SU-DHL-6 (cell line): ENCODE measurements around the gene ADGRB3.

Experiments
- H2AFZ ChIP-seq: fragments of 200-600 bp; sonication (generic); 2 replicates; pipeline ENCODE4 v1.6.1; 2014; ENCODE audit warnings: low read depth, mild to moderate bottlenecking, moderate library complexity, mixed read lengths, antibody characterized with exemption, low read length; ENCODE audit not compliant: severe bottlenecking
- H3F3A ChIP-seq: fragments of 200-600 bp; shearing (Covaris generic); 2 replicates; pipeline ENCODE4 v1.6.0; 2016; ENCODE audit warnings: antibody characterized with exemption, mild to moderate bottlenecking; ENCODE audit not compliant: insufficient read depth
- H3K27ac ChIP-seq: fragments of 200-600 bp; sonication (generic); 2 replicates; pipeline ENCODE4 v1.5.1; 2016; ENCODE audit warnings: low read depth, mild to moderate bottlenecking, low read length, moderate library complexity, mixed read lengths
- H3K27me3 ChIP-seq: fragments of 200-600 bp; sonication (generic), shearing (Covaris generic); 2 replicates; pipeline ENCODE4 v1.6.0; 2014; ENCODE audit warnings: mild to moderate bottlenecking, low read length
- H3K36me3 ChIP-seq: fragments of 200-600 bp; sonication (generic); 2 replicates; pipeline ENCODE4 v1.6.1; 2014; ENCODE audit warnings: mild to moderate bottlenecking, low read length, mixed read lengths
- H3K4me2 ChIP-seq: fragments of 300-600, 200-600 bp; shearing (Covaris generic), sonication (generic); 2 replicates; pipeline ENCODE4 v1.6.0; 2014; ENCODE audit warnings: low read length, low read depth, mild to moderate bottlenecking; ENCODE audit not compliant: poor library complexity, severe bottlenecking
- H3K4me3 ChIP-seq: fragments of 200-600 bp; sonication (generic); 2 replicates; pipeline ENCODE4 v1.5.1; 2014; ENCODE audit warnings: antibody characterized with exemption, low read length, mild to moderate bottlenecking, mixed read lengths; ENCODE audit not compliant: insufficient read depth, poor library complexity, severe bottlenecking
- H3K79me2 ChIP-seq: fragments of 200-600 bp; sonication (generic); 2 replicates; pipeline ENCODE4 v1.6.1; 2014; ENCODE audit warnings: mild to moderate bottlenecking, low read length, moderate library complexity; ENCODE audit not compliant: insufficient read depth
- H3K9ac ChIP-seq: fragments of 200-600 bp; sonication (generic); 2 replicates; pipeline ENCODE4 v1.7.0; 2014; ENCODE audit warnings: mild to moderate bottlenecking, low read length
- H3K9me2 ChIP-seq: fragments of 200-600 bp; sonication (generic); replicated peaks from 2 replicates; pipeline ENCODE4 v1.6.1; 2014; ENCODE audit warnings: low read length; ENCODE audit not compliant: insufficient read depth
- H3K9me3 ChIP-seq: fragments of 200-600 bp; sonication (generic); 2 replicates; pipeline ENCODE4 v1.6.1; 2014; ENCODE audit warnings: low read length, mixed read lengths; ENCODE audit not compliant: insufficient read depth
- H4K20me1 ChIP-seq: fragments of 200-600 bp; sonication (generic); 2 replicates; pipeline ENCODE4 v1.6.1; 2014; ENCODE audit warnings: low read depth, mild to moderate bottlenecking, antibody characterized with exemption, low read length, moderate library complexity, mixed read lengths
- CTCF ChIP-seq: fragments of 200-600 bp; sonication (generic); IDR thresholded peaks from one replicate; pipeline ENCODE4 v1.5.1; 2017; ENCODE audit warnings: antibody characterized with exemption, mild to moderate bottlenecking, low read length, moderate library complexity; ENCODE audit not compliant: insufficient read depth, poor library complexity, severe bottlenecking
- EZH2phosphoT487 ChIP-seq: fragments of 200-600 bp; sonication (generic), shearing (Covaris generic); conservative IDR thresholded peaks from 2 replicates; pipeline ENCODE4 v1.6.1; 2018; ENCODE audit warnings: mild to moderate bottlenecking, antibody characterized with exemption, low read length, moderate library complexity, mixed read lengths

ADGRB3 gene

GRCh38 chr6:69422475-69422874, 787.4 kb downstream of the ADGRB3 start:
- no peaks in the 10 kb centered on the region for H3K9me2 ChIP-seq
- H3K27me3 ChIP-seq = no peaks in the 10 kb centered on the region
- no peaks in the 10 kb centered on the region for H3K36me3 ChIP-seq
- no peak overlapping the region for H3K9ac ChIP-seq
- TF ChIP-seq CTCF (no peak), EZH2phosphoT487 (no peak)
- H3F3A ChIP-seq = no peaks in the 10 kb centered on the region
- no peak overlapping the region for H3K4me3 ChIP-seq
- no peaks in the 10 kb centered on the region for H3K9me3 ChIP-seq
- H2AFZ ChIP-seq = no peak overlapping the region
- no peaks in the 10 kb centered on the region for H4K20me1 ChIP-seq
- no peak overlapping the region for H3K4me2 ChIP-seq
- H3K27ac ChIP-seq = no peak overlapping the region
- no peaks in the 10 kb centered on the region for H3K79me2 ChIP-seq

GRCh38 chr6:69423785-69424184, 788.7 kb downstream of the ADGRB3 start:
- Histone ChIP-seq H3K4me2 (no peak overlapping the region), H2AFZ (no peak overlapping the region), H3K9me3 (no peaks in the 10 kb centered on the region), H3K27me3 (no peaks in the 10 kb centered on the region), H3K4me3 (no peak overlapping the region), H3F3A (no peaks in the 10 kb centered on the region), H3K9me2 (no peaks in the 10 kb centered on the region), H3K79me2 (no peaks in the 10 kb centered on the region), H3K27ac (no peak overlapping the region), H3K9ac (no peak overlapping the region), H4K20me1 (no peaks in the 10 kb centered on the region), H3K36me3 (no peaks in the 10 kb centered on the region)
- TF ChIP-seq CTCF (no peak), EZH2phosphoT487 (no peak)

- Histone ChIP-seq H3K4me2 (no peak overlapping the region), H3K27ac (no peak overlapping the region), H3K79me2 (no peaks in the 10 kb centered on the region), H3K27me3 (no peaks in the 10 kb centered on the region), H3K36me3 (no peaks in the 10 kb centered on the region), H4K20me1 (no peaks in the 10 kb centered on the region), H3F3A (no peaks in the 10 kb centered on the region), H3K4me3 (no peak overlapping the region), H3K9ac (no peak overlapping the region), H3K9me3 (no peaks in the 10 kb centered on the region), H3K9me2 (no peaks in the 10 kb centered on the region), H2AFZ (no peak overlapping the region)
- TF ChIP-seq EZH2phosphoT487 (no peak), CTCF (no peak)
Observed at GRCh38 chr6:69424581-69424980, 789.5 kb downstream of the ADGRB3 start.
